Endothelial cell of umbilical vein (primary cell): Measurements from ENCODE around the gene CD163.

Experiments used
- CTCF ChIP-seq, 2 donors: IDR thresholded peaks; 1 replicate in 1 of 2; 2 replicates in 1 of 2; pipeline ENCODE4 v1.5.1; 2011; ENCODE audit warnings: low read length in 2 of 2, mild to moderate bottlenecking in 2 of 2, moderate library complexity in 2 of 2, control low read depth in 1 of 2, inconsistent platforms in 1 of 2, low read depth in 1 of 2; ENCODE audit not compliant: insufficient read depth in 1 of 2; ENCODE audit errors: extremely low read depth in 1 of 2
- EZH2 ChIP-seq: IDR thresholded peaks from 2 replicates; pipeline ENCODE4 v1.6.1; 2012; ENCODE audit warnings: borderline replicate concordance, low read depth, mild to moderate bottlenecking, moderate library complexity, low read length, inconsistent platforms; ENCODE audit not compliant: severe bottlenecking
- FOS ChIP-seq: IDR thresholded peaks from 2 replicates; pipeline ENCODE4 v1.6.1; 2011; ENCODE audit warnings: mild to moderate bottlenecking, low read length, moderate library complexity, borderline replicate concordance; ENCODE audit not compliant: insufficient read depth
- GATA2 ChIP-seq: IDR thresholded peaks from 2 replicates; pipeline ENCODE4 v1.7.0; 2011; ENCODE audit warnings: low read depth, mild to moderate bottlenecking, moderate library complexity, mixed read lengths, low read length; ENCODE audit not compliant: insufficient read length, insufficient read depth
- JUN ChIP-seq: IDR thresholded peaks from 2 replicates; pipeline ENCODE4 v1.6.1; 2011; ENCODE audit warnings: borderline replicate concordance, low read depth; ENCODE audit not compliant: insufficient read length, insufficient read depth
- MAX ChIP-seq: IDR thresholded peaks from 2 replicates; pipeline ENCODE4 v1.6.1; 2011; ENCODE audit not compliant: insufficient read depth, insufficient read length
- POLR2A ChIP-seq: IDR thresholded peaks from 2 replicates; pipeline ENCODE4 v1.6.1; 2012; ENCODE audit warnings: low read depth, mild to moderate bottlenecking, control low read depth, low read length
- POLR2AphosphoS5 ChIP-seq: IDR thresholded peaks from 2 replicates; pipeline ENCODE4 v1.6.1; 2012; ENCODE audit warnings: low read depth, mild to moderate bottlenecking, control low read depth, low read length, moderate library complexity; ENCODE audit not compliant: insufficient read depth

GRCh38 chr12:7431993-7432685, 71.4 kb downstream of the CD163 start:
- TF ChIP-seq FOS (no peak), CTCF (IDR thresholded peaks at IDR 0.05; ENCODE audit: extremely low read depth in 1 of 2, insufficient read depth in 1 of 2, low read depth in 1 of 2, low read length in 2 of 2) (no peak), MAX (no peak), POLR2AphosphoS5 (no peak), EZH2 (no peak), POLR2A (no peak), JUN (no peak), GATA2 (no peak)
